HG03520 (cell line): ENCODE measurements around the gene PTPRQ.

Experiments used
- ATAC-seq: cut with Tn5 transposase; IDR thresholded peaks from one replicate; pipeline ENCODE4 v1.9.1; 2021; ENCODE audit warnings: mild to moderate bottlenecking, moderate library complexity; ENCODE audit not compliant: unreplicated experiment

PTPRQ gene

GRCh38 chr12:80698256-80698655, 254.2 kb downstream of the PTPRQ start:
- ATAC-seq, result no peak

GRCh38 chr12:80698847-80699542, 255.0 kb downstream of the PTPRQ start:
- ATAC-seq, result no peak

- peak; percentile 32 for ATAC-seq
Measured at GRCh38 chr12:80700327-80700726, 256.3 kb downstream of the PTPRQ start.

- no peak for ATAC-seq
Measured at GRCh38 chr12:80701388-80701787, 257.4 kb downstream of the PTPRQ start.

GRCh38 chr12:80702889-80703805, 259.1 kb downstream of the PTPRQ start:
- ATAC-seq, result peak; percentile 84

- no peak for ATAC-seq
Measured at GRCh38 chr12:80704420-80704819, 260.4 kb downstream of the PTPRQ start.

- no peak for ATAC-seq
Measured at GRCh38 chr12:80707126-80707829, 263.2 kb downstream of the PTPRQ start, which contains the start of gene MYF6. TSS of gene MYF6 (plus strand) at chr12:80707634. CDS start at chr12:80707720, 86 bp downstream.

GRCh38 chr12:80707830-80708258, 263.8 kb downstream of the PTPRQ start:
- no peak for ATAC-seq

GRCh38 chr12:80708259-80708974, 264.4 kb downstream of the PTPRQ start:
- no peak for ATAC-seq

GRCh38 chr12:80708975-80709328, 264.9 kb downstream of the PTPRQ start:
- no peak for ATAC-seq

- peak; percentile 56 for ATAC-seq
Measured at GRCh38 chr12:80709811-80710726, 266.0 kb downstream of the PTPRQ start.

GRCh38 chr12:80710727-80711449, 266.9 kb downstream of the PTPRQ start:
- peak; percentile 6 for ATAC-seq

- no peak for ATAC-seq
Measured at GRCh38 chr12:80711866-80712265, 267.8 kb downstream of the PTPRQ start.

- ATAC-seq, result no peak
Measured at GRCh38 chr12:80712866-80713265, 268.8 kb downstream of the PTPRQ start.

GRCh38 chr12:80713419-80713818, 269.4 kb downstream of the PTPRQ start:
- no peak for ATAC-seq

- ATAC-seq, result no peak
Measured at GRCh38 chr12:80714055-80714454, 270.0 kb downstream of the PTPRQ start.

- ATAC-seq, result no peak
Measured at GRCh38 chr12:80714846-80715245, 270.8 kb downstream of the PTPRQ start.

- ATAC-seq, result no peak
Measured at GRCh38 chr12:80715713-80716249, 271.7 kb downstream of the PTPRQ start.
